ENCODE results near the gene LBR. TPM values are rescaled to one million over a fixed set of nuclear protein-coding genes. Genes with fewer than 3 reads are reported as not detected.

The LBR gene
- total RNA-seq, 1 donor from 2014 or later = 119 TPM

DNA sequence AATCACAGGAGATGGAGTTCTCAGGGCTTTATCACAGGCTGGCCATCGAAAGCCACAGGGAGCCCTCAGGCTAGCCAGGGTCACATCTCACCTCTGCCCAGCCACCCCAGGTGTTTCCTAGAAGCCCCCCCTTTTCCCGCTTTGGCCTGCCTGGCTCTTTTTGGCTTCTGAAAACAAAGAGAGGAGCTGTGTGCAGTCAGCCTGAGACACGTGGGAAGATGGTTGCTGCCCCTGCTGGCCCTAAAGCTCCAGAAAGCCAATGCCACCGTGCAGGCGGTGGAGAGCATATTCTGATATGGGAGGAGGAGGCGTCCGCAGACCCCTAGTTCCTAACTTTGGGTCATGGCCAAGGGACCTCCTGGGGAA is 18.7 kb upstream of the LBR start:
- peak in 1 of 2 donors; percentile 36 for DNase-seq (ENCODE audit: low read depth in 2 of 2)

DNA sequence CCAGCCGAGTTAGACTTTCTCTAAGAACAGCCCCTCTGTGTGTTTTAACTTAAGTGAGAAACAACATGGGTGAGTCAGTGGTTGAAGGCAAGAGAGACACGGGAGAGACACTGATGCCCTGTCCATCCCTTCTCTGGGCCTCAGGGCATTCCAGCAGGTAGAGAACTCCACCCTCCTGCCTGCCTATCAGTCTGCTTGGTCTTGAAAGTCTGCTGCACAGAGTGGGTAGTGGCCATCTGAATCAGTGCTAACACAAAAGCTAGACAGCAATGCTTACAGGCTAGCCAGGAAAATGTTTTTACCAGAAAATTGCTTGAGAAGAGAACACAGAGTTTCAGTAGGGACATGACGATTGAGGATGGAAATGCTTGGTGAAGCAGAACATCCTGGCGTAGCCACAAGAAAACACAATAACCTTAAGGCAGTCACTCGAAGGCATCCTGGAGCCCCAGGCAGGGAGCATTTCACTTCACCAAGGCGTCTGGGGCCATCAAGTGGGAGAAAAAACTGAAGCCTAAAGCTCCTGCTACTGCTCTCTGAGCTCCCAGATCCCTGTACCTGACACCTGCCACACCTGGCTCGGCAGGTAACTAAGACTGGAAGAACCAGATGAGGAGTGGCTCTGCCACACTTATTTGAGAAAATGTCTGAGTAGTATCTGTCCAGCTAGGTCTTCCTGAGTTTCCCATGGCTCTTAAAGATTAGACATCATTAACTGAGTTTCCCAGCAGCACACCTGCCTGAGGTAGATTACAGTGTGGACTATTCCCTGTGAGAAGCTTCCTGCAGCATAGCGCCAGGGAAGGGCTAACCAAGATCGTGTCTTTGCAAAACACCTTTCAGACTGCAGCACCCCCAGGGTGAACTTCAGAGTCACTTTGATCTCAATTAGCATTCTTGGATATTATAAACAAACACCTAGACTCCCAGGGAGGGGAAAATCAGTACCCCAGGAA is 18.1 kb upstream of the LBR start:
- DNase-seq (ENCODE audit: low read depth in 2 of 2) = peak; percentile 42 to 55

DNA sequence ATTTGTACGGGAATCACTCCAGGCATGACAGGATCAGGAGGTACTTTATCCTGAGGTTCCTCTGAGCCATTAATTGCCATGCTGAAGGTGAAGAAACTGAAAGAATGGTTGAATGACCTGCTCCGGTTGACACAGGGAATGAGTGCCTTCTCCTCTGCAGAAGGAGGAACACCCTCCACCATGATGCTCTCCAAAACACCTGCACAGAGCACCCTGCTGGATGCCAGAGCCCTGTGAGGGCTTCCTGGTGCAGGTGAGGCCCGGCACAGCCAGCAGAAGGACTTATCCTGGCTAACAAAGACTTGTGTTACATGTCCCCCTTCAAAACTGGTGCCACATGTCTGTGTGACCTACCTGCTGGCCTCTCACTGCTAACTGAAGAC is 14.3 kb upstream of the LBR start:
- no peak for DNase-seq (ENCODE audit: low read depth in 2 of 2)

DNA sequence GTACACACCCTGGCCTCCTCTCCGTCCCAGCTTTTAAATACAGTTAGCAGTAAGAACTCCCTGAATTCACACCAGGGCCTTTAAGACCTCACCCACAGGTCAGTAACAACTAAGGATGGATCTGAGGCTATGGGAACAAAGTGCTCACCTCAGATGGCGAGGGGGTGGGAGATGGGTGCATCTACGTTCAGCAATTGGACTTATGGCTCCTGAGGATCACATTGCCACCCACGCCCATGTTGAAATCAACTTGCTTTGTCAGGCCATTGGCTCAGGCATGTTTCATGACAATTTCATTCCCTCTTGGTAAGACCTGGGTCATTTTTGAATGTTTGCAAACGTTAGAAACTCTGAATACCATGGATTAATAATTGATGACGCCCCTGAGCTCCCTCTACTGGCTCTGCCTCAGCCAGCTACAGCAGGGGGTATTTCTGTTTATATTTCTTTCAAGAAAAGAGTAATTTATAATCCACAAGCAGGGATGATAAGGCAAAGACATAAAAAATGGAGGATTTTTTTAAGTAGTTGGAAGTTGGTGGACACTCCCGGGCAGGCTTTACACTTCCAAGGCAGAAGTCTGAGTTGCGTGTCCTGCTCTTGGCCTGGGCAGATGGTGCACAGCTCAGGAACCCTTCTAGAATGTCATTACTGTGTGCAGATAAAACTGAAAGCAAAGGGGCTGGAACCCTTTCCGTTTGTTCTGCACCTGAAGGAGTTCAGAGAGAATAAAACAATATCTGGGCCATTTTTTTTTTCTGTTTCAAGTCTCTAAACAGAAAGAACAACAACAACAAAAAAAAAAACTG is 13.7 kb upstream of the LBR start:
- peak in 1 of 2 donors; percentile 39 for DNase-seq (ENCODE audit: low read depth in 2 of 2)

DNA sequence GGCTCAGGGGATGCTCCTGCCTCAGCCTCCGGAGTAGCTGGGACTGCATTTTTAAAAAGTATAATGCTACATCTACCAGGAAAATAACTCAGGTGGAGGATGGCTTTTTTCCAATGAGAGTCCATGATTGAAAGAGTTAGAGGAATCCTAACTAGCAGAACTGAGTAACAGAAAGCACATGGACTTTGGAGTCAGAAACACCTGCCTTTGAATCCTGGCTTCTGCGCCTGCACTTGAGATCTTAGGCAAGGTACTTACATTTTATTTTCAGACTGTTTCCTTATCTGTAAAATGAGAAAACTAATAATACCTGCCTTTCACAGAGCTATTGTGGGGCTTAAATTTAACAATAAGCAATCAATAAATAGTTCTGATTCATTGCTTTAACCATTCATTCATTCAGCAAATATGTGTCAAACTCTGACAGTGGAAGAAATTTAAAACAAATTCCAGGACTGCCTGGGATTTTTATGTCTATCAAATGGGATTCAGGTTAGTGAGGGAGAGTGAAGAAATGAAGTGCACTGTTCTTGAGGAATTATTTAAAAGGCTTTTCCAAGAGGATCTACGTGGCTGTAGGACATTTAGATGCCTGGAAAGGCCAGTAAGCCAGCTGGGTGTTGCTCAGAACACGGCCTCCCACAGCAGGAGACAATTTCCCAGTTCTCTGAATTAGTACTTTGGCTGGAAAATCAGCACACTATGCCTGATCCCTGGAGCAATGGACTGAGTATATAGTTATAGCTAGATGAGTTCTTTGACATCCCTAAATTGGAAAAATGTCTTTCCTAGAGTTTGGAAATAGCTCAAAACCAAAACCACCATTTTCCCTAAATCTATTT is 12.8 kb upstream of the LBR start:
- DNase-seq (ENCODE audit: low read depth in 2 of 2) = no peak

DNA sequence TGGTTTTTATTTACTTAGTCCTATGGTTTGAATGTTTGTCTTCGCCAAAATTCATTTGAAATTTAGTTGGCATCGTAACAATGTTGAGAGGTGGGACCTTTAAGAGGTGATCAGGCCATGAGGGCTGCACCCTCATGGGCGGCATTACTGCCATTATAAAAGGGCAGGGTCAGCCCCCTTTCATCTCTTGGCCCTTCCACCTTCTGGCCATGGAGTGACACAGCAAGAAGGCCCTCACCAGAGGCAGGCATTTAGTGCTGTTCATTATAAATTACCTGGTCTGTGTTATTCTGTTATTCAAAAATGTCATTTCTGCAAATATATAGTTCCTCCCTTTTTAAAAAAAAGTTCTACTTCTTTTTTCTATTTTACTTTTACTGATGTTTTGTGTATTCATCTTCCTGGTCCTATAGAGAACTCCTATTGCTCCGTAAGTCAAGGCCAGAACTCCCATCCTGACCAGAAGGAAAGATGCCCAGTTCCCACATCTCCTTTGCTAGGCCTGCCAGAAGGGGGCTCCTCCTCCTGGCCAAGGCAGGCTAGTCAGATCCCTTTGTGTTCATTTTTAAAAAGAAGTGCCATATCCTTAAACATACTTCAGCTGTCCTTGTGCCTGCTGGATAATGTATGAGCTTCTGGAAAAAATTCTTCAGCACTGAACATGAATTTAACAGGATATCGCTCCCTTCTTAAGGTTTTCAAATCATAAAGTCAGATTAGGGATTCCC is 10.0 kb upstream of the LBR start:
- DNase-seq (ENCODE audit: low read depth in 2 of 2) = peak in 1 of 2 donors; percentile 63

DNA sequence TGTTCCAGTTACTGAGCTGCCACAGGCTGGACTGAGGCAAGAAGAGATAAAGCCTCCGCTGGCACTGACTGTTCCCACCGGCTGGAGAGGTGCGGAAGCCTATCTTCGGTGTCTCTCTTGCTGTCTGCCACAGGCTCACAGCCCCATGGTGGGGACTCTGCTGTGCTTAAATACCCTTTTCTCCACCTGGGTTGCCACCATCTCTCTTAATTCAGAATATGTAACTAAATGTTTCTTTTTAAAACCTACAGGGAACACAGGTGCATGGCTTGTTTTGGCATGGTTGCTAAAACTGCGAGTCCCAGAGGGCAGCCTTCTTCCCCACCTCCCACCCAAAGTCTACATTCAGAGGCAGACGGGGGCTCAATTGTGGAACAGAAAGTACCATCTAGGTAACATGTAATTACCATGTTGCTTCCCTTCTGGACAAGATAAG is 8.1 kb upstream of the LBR start:
- no peak for DNase-seq (ENCODE audit: low read depth in 2 of 2)

DNA sequence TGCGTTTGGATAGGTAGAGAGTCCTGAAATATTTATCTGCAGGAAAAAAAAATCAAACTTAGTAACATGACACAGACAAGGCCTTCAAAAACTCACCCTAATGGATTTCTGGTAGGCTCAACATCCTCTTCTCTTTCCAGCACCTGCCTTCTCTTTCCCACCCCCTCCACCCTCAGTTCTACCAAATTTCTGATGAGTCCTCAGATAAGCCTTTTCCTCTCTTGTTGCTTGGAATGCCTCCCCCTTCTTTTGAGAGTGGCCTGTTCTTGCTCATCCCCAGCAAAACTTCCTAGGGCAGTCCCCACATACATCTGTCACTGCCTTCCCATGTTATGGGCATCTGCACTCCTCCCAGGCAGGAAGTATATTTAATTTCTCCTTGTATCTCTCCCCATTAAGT is 7.6 kb upstream of the LBR start:
- no peak for DNase-seq (ENCODE audit: low read depth in 2 of 2)

DNA sequence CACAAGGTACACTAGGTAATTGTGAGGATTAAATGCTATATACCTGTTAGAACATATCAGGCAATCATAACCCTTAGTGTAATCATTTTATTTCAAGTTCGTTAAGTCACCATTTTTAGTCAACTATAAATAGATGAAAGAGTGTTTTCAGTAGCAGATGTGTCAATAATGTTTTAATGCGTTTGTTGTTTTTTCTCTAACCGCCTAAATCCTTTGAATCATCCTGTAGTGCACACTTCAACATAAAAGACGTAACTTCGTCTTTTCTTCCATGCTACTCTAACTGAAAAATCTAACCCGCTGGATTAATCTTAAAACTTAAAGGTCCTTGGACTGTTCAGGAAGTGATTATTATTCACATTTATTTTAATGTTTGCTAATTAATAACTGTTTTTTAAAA is 7.2 kb upstream of the LBR start:
- DNase-seq (ENCODE audit: low read depth in 2 of 2) = no peak

DNA sequence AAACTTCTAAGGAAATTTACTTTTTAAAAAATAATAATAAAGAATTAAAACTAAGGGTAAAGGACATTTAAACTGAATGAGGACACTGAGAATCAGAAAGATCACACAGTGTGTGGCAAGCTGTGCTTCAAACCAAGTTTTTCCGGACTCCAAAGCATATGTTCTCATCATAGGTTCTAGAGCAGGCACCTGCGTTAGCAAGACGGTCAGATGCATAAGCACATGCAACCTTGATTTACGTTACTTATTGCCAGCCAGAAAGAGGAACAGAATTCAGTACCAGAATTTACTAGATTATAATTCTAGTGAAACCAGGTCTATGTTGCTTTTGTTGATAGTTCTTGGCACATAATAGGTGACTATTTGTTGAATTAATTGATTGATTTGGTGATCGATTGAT is 6.2 kb upstream of the LBR start:
- no peak for DNase-seq (ENCODE audit: low read depth in 2 of 2)

DNA sequence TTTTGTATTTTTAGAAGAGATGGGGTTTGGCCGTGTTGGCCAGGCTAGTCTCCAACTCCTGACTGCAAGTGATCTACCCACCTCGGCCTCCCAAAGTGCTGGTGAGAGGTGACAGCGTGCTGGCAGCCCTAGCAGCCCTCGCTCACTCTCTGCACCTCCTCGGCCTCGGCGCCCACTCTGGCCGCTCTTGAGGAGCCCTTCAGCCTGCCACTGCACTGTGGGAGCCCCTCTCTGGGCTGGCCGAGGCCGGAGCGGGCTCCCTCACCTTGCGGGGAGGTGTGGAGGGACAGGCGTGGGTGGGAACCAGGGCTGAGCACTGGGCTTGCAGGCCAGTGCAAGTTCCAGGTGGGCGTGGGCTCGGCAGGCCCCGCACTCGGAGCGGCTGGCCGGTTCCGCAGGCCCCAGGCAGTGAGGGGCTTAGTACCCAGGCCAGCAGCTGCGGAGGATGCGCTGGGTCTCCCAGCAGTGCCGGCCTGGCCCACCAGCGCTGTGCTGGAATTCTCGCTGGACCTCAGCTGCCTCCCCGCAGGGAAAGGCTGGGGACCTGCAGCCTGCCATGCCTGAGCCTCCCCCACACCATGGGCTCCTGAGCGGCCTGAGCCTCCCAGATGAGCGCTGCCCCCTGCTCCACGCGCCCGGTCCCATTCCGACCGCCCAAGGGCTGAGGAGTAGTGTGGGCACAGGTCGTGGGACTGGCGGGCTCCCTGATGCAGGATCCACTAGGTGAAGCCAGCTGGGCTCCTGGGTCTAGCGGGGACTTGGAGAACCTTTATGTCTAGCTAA is 3.4 kb upstream of the LBR start:
- no peak for DNase-seq (ENCODE audit: low read depth in 2 of 2)

DNA sequence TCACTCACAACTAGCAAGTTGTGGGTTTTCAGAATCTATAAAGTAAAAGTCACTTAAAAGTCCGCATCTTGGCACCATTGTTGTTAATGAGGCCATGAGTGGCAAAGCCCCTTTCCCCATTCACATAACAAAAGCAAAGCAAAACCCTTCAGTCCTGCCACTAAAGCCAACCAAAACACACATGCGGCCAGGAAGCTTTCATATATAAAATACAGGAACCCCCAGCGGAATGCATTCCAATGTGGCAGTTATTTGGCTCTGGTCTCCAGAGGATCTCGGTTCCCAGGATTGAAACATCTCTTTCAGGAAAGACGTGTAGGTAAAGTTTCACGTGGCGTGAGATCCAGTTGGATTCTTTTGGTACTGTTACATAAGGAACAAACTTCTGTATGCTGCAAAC is 2.5 kb upstream of the LBR start:
- DNase-seq (ENCODE audit: low read depth in 2 of 2) = peak; percentile 12 to 92

DNA sequence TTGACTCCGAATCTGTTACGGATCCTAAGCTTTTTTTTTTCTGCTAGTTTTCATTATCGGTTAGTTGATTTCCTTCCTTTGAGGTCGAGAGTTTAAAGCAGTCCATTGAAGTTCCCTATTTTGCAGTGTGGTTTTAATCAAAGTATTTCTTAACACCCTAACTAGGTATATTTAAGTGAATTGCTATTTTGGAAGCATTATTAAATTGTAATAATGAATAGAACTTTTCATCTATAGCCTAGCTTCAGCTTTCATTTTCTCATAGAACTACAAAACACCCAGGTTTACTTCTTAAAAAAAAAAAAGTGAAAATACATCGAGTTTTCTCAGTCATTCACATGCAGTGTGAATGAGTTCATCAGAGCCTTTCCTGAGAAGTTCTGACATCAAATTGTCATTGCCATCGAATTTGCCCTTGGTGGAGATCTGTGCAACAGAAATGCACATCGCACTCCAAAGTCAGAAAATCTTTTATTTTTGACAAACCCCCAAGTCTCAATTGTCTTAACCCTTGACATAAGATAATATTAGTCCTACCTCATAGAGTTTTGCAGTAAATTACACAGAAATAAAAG is 1.1 kb upstream of the LBR start:
- DNase-seq (ENCODE audit: low read depth in 2 of 2) = no peak

DNA sequence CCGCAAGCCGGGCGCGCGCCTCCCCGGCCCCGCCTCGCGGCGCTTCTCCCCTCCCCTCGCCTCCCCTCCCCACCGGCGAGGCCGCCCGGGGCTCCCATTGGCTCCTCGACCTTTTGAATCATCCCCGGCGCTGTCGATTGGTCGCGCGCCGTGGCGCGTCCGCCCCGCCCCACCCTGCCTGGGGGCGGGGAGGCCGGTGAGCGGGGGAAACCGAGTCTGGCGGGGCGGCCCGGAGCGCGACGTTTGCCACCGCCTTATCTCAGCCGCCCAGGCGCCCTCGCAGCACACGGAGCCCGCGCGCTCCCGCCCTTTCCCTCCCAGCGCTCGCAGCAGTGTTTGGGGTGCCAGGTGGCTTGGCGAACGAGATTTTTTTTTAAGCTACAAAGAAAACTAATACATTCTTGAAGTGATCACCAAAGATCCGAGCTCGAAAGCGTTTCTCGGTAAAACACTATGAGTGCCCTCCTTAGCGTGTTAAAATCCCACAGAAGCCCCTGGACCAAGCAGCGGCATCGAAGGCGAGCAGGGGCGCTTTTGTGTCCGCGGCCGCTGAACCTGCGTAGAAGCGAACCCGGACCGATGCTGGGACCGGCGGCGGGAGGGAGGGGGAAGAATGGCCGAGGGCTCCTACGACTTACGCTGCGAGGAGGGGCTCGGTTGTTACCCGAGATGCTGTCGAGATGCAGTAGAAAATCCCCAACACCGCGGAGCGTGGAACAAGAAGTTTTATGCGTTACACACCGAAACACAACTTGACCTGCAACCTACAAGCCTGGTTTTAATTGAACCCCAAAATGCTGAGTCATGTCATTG is 436 bp upstream of the LBR start:
- DNase-seq (ENCODE audit: low read depth in 2 of 2) = peak; percentile 93 to 97

DNA sequence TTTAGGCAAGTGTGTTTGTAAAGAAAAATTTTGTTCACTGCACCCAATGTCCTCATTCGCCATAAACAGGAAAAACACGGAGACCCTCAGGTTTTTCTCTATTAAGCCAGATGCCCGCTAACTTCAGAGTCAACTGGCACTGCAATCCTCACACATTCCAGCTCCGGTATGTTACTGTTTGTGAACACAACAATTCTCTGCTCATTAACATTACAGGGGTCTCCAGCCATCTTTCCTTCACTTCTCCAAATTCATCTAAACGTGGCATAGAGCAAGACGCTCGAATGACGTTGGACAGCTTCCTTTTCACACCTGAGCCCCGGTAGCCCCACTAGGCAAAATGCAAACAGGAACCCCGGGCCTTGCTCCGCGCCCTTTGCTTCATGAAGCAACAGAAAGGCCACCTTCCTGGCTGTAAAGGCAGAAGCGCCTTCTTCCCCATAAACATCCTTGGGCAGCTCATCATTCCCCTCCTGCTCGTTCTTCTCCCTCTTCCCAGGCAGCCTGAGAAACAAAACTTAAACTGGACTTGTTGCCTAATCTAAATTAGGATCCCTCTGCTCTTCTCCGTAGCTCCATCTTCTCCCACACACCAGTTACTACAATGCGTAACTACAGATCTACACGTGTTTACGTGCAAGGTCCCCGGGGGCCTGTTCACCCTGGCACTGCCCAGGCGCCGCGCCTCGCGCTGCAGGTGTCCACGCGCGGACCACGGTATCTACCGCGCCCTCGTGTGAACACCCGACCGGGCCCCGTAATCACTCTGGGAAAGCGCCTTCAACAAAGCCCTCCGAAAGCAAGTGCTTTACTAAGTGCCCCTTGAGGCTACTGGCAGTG is 1.2 kb downstream of the LBR start:
- DNase-seq (ENCODE audit: low read depth in 2 of 2) = peak; percentile 31 to 42

DNA sequence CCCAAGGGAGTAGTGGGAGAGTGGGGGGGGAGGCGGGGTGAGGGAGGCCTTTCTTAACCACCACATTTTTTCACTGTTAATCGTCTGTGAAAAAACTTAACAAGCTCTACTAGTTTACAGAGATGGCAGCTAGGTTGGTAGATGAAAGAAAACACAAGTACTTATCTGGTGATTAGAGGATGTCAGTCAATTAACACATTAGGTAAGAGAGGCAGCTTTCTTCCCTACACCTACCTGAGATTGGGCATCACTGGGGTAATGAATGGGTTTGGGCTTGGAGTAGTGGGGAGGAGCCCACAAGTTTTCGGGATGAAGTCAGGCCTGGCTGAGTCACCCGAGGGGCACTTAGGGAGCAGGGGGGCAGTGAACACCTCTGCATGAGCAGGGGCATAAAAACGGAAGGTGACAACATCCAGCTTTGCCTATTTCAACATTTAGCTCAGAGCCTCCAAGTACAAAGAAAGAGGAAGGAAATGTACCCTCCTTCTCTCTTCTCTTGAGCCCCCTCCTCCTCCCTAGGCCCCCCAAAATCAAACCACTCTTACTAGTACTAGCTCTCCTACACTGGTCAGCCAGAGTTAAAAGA is 2.5 kb downstream of the LBR start:
- peak; percentile 20 to 29 for DNase-seq (ENCODE audit: low read depth in 2 of 2)

DNA sequence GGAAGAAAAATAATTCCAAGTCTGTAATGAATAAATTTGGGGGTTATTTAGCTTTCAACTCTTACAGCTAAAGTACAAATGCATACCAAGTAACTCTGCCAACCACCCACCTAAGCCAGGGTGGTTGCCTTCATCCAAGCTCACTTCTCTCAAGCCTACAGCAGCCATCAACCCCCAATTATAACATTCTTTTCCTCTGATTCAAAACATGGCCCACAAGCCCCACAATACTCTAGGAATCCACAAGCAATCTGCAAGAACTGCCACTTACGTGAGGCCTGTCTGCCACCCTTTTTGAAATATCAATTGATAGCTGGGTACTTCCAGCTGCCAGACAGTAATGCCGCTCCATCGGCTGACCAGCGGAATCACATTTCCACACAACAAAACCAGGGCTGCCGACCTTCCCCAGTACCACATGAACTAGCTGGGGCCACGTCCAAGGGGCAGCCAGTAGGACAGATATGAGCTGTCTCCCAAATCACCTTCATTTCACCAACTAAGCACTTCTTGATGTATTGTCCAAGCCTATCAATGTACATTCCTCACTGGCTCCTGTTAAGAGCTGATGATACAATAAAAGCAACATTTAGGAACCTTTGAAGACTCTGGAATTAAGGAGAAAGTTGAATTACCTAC is 3.2 kb downstream of the LBR start:
- DNase-seq (ENCODE audit: low read depth in 2 of 2) = no peak
